Upper lobe of left lung (tissue), 4 donors: ENCODE results near the gene ARAP2.

Experiments
- CTCF ChIP-seq, 6 experiments: fragments of 450-650 bp in 4 of 6; fragments of 200-600 bp in 2 of 6; sonication (generic) in 2 of 6; IDR thresholded peaks; one replicate each; pipeline ENCODE4 v1.5.1; 2016 to 2019; ENCODE audit warnings: antibody characterized with exemption in 6 of 6
- POLR2A ChIP-seq, 4 donors: fragments of 450-650 bp; IDR thresholded peaks; one replicate each; pipeline ENCODE4 v1.5.1; 2016 to 2017; ENCODE audit warnings: antibody characterized with exemption in 4 of 4, mild to moderate bottlenecking in 2 of 4
- POLR2AphosphoS5 ChIP-seq, 2 donors: sonication (generic); formaldehyde crosslinking; IDR thresholded peaks; one replicate each; pipeline ENCODE4 v1.5.1; 2017; ENCODE audit warnings: antibody characterized with exemption in 2 of 2

DNA sequence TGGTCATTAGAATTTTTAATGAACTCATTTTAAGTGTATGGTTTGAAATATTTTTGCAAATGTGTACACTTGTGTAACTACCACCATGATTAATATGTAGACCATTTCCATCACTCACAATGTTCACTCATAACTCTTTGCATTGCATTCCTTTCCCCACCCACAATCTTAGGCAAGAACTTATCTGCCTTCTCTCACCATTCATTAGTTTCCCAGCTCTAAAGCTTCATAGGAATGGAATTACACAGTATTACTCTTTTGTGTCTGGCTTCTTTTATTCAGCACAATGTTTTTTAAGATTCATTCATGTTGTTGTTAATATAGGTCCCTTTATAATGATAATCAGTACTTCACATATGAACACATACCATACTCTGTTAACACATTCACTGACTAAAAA, 106.1 kb downstream of the ARAP2 start:
- TF ChIP-seq CTCF (IDR thresholded peaks at IDR 0.05) (no peak), POLR2A (IDR thresholded peaks at IDR 0.05) (no peak), POLR2AphosphoS5 (IDR thresholded peaks at IDR 0.05) (no peak)
